RWPE1 (cell line): ENCODE measurements around the gene ODAD3.

Experiments used
- CTCF ChIA-PET: fragments of 350-600 bp; sonication (Branson Sonifier 250); formaldehyde crosslinking; extraction: SDS; loops from one replicate; lab custom pipeline; 2021; lab: Yijun Ruan, JAX
- POLR2A ChIA-PET: fragments of 400-600 bp; formaldehyde crosslinking; extraction: SDS; loops from one replicate; lab custom pipeline; 2020; ENCODE audit warnings: antibody characterized with exemption; ENCODE audit not compliant: low non-redundant PET; lab: Yijun Ruan, JAX
- DNase-seq: peaks from one replicate; pipeline ENCODE4 v3.0.0; 2012; ENCODE audit warnings: low spot score
- H3K27ac ChIP-seq: fragments of 450-650 bp; 2 replicates; pipeline ENCODE4 v1.5.1; 2017
- CTCF ChIP-seq: fragments of 450-650 bp; conservative IDR thresholded peaks from 2 replicates; pipeline ENCODE4 v1.5.1; 2017; ENCODE audit warnings: low read depth, mild to moderate bottlenecking

ODAD3 gene

GRCh38 chr19:11377756-11378155, 57.2 kb downstream of the ODAD3 start:
- ChIA-PET CTCF (interaction anchor here (0.7 to 1.2 kb wide), 3 partner anchors 16 to 105 kb away, joined by 3 to 5 read pairs (median 3); no protein-coding TSS in a partner anchor), POLR2A (no interaction called here)
- DNase-seq, result no peak
- peak overlapping the region; percentile 96 for H3K27ac ChIP-seq
- TF ChIP-seq CTCF, result no peak

GRCh38 chr19:11377237-11377636, 57.7 kb downstream of the ODAD3 start:
- ChIA-PET CTCF (interaction anchor here (0.6 to 1.3 kb wide), 4 partner anchors 83 to 342 kb away, joined by 3 to 5 read pairs (median 3); no protein-coding TSS in a partner anchor), POLR2A (no interaction called here)
- H3K27ac ChIP-seq, result peak overlapping the region; percentile 96
- TF ChIP-seq CTCF, result no peak
- DNase-seq, result peak; percentile 46

GRCh38 chr19:11375143-11375948, 59.6 kb downstream of the ODAD3 start:
- CTCF ChIA-PET, result interaction anchor here (1.0 to 1.5 kb wide), 5 partner anchors 47 to 107 kb away, joined by 3 read pairs; no protein-coding TSS in a partner anchor
- DNase-seq, result no peak
- H3K27ac ChIP-seq, result peak overlapping the region; percentile 96
- POLR2A ChIA-PET, result interaction anchor here (0.7 kb wide), 1 partner anchor 94 kb away, joined by 3 read pairs; no protein-coding TSS in a partner anchor
- TF ChIP-seq CTCF, result no peak

- TF ChIP-seq CTCF, result no peak
- CTCF ChIA-PET, result interaction anchor here (1.0 to 1.5 kb wide), 5 partner anchors 48 to 728 kb away, joined by 3 read pairs; no protein-coding TSS in a partner anchor
- peak; percentile 100 for DNase-seq
- POLR2A ChIA-PET, result interaction anchor here (0.7 kb wide), 1 partner anchor 93 kb away, joined by 3 read pairs; no protein-coding TSS in a partner anchor
- peak within 1 kb of the TSS; percentile 96 for H3K27ac ChIP-seq
These were observed 60.3 kb downstream of the ODAD3 start, which contains the start of gene SWSAP1 for GRCh38 chr19:11374433-11375142. Gene SWSAP1 (plus strand): TSS chr19:11374666. CDS start chr19:11374681, 15 bp downstream.

- POLR2A ChIA-PET, result interaction anchor here (0.6 kb wide), 1 partner anchor 33 kb away, joined by 5 read pairs; no protein-coding TSS in a partner anchor
- no peak for DNase-seq
- H3K27ac ChIP-seq, result peak overlapping the region; percentile 96
- no peak for TF ChIP-seq CTCF
- CTCF ChIA-PET, result interaction anchor here (1.0 kb wide), 4 partner anchors 52 to 728 kb away, joined by 3 read pairs; no protein-coding TSS in a partner anchor
These were observed 61.0 kb downstream of the ODAD3 start for GRCh38 chr19:11373885-11374432.
